Measurements from ENCODE around the gene UBE2S. TPM values are rescaled to one million over a fixed set of nuclear protein-coding genes. Genes with fewer than 3 reads are reported as not detected.
"Not testable (repeated sequence)": the region's sequence is repeated elsewhere in the genome, so short reads cannot be mapped to it uniquely, and the experiment has no call there.

Gene UBE2S
- total RNA-seq, 2 donors from 2014 or later = 6.5 to 7.9 TPM

DNA sequence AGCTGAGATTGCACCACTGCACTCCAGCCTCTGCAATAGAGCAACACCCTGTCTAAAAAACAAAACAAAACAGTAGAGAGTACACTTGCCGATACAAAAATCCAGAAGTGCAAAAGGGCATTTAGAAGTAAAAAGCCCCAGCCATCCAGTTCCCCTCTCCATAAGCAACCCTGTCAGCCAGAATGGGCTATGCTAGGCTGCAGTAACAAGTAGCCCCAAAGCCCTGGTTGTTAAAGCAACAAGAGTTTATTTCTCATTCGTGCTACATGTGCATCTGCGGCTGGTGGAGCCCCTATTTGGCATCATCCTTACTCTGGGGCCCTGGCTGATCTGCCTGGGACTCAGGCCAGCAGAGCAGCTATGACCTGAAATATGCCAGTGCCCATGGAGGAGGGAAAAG is 16.9 kb upstream of the UBE2S start:
- Histone ChIP-seq H3K9me3 (no peaks in the 10 kb centered on the region), H3K27ac (no peak overlapping the region), H3K27me3 (no peaks in the 10 kb centered on the region), H3K4me3 (no peak overlapping the region), H3K36me3 (replicated peaks in 1 of 2; ENCODE audit: insufficient read depth in 1 of 2, low read depth in 2 of 2) (no peaks in the 10 kb centered on the region), H3K4me1 (no peaks in the 10 kb centered on the region)
- no peak for ATAC-seq
- intact Hi-C loops (cut with DNase I) = no loop called here
- no peak for DNase-seq
- TF ChIP-seq, protein P1, sequence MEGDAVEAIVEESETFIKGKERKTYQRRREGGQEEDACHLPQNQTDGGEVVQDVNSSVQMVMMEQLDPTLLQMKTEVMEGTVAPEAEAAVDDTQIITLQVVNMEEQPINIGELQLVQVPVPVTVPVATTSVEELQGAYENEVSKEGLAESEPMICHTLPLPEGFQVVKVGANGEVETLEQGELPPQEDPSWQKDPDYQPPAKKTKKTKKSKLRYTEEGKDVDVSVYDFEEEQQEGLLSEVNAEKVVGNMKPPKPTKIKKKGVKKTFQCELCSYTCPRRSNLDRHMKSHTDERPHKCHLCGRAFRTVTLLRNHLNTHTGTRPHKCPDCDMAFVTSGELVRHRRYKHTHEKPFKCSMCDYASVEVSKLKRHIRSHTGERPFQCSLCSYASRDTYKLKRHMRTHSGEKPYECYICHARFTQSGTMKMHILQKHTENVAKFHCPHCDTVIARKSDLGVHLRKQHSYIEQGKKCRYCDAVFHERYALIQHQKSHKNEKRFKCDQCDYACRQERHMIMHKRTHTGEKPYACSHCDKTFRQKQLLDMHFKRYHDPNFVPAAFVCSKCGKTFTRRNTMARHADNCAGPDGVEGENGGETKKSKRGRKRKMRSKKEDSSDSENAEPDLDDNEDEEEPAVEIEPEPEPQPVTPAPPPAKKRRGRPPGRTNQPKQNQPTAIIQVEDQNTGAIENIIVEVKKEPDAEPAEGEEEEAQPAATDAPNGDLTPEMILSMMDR (IDR thresholded peaks at IDR 0.05) = no peak
- WGBS, 2 donors = 39 to 69% methylated on average over 3 of the region's 3 CpGs

DNA sequence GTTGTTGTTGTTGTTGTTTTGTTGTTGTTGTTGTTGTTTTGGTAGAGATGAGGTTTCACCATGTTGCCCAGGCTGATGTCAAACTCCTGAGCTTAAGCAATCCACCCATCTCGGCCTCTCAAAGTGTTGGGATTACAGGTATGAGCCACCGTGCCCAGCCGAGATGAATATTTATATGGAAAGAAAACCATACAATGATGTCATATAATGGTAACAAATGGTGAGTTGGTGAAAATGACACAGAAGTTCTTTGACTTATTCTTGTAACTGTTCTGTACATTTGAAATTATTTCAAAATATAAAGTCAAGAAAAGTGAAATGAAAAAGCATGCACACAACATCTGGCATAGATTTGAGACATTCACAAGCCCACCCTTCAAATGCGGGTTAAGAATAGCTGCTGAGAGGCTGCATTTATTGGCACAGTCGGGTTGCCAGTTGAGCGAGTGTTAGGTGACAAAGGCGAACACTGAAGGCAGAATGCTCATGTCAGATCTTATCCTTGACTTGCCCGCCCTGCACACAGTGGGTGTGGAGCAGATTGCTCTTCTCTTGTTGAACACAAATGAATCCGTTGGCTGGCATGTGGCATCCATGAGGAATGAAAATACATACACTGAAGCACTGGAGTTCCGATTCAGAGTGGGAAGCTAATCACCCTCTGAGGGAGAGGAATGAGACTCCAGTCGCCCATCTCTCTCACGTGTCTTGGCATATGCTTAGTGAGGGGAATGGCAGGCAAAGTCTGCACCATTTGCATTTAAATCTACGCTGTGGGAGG is 15.8 kb upstream of the UBE2S start:
- ATAC-seq = no peak
- TF ChIP-seq, protein P1 (IDR thresholded peaks at IDR 0.05) = no peak
- 61 to 64% methylated on average over 13 of the region's 13 CpGs for WGBS, 2 donors

DNA sequence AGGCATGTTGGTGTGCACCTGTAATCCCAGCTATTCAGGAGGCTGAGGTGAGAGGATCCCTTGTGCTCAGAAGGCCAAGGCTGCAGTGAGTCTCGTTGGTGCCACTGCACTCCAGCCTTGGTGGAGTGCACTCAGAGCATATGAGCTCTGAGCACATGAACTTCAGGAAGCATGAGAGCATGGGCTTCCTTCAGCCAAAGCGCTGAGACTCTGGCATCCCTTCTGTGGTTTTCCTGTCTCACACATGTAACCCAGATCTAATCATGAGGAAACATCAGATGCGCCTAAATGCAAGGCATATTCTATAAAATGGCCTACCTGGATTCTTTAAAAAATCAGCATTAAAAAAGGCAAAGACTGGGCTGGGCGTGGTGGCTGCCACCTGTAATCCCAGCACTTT is 13.7 kb upstream of the UBE2S start:
- ATAC-seq; DNase-seq; H3K36me3 ChIP-seq (replicated peaks in 1 of 2; ENCODE audit: insufficient read depth in 1 of 2, low read depth in 2 of 2); H3K27me3 ChIP-seq; H3K27ac ChIP-seq; intact Hi-C loops (cut with DNase I); H3K9me3 ChIP-seq; H3K4me3 ChIP-seq; H3K4me1 ChIP-seq: not testable (repeated sequence)
- WGBS, 2 donors = 54 to 75% methylated on average over 4 of the region's 4 CpGs

More for the DNA sequence above, 15.8 kb upstream of the UBE2S start:
- no peak overlapping the region for H3K27ac ChIP-seq
- H3K36me3 ChIP-seq (replicated peaks in 1 of 2; ENCODE audit: insufficient read depth in 1 of 2, low read depth in 2 of 2) = no peaks in the 10 kb centered on the region
- no peaks in the 10 kb centered on the region for H3K9me3 ChIP-seq
- intact Hi-C loops (cut with DNase I) = no loop called here
- no peaks in the 10 kb centered on the region for H3K27me3 ChIP-seq
- H3K4me1 ChIP-seq = no peaks in the 10 kb centered on the region
- H3K4me3 ChIP-seq = no peak overlapping the region
- DNase-seq = no peak

DNA sequence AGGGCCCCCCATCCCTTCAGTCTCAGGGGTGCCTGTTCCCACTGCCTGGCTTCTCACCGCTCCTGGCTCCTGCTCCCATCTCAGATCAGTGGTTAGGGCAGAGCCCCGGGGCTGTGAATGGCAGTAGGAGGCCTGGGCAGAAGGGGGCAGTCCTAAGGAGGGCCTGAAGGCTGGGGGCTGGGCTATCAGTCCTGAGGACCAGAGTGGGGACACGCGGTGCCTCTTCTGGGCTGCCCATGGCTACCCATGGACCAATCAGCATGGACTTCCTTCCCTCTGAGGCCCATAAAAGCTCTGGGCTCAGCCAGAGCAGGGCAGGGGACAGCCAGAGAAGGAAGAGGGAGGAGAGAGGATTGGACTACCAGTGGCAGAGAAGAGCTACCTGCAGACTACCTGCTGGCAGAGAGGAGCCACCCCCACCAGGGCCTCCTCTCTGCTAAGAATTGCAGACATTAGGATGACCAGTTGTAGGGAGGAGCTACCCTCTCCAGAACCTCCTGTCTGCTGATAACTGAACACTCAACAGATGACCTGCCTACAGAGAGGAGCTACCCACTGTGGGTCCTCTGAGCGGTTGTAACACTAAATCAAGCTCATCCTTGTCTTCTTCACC is 12.1 kb upstream of the UBE2S start:
- 58% methylated on average over 4 to 5 of the region's 5 CpGs for WGBS, 2 donors
- Histone ChIP-seq H3K4me1 (no peaks in the 10 kb centered on the region), H3K4me3 (no peak overlapping the region), H3K27ac (no peak overlapping the region), H3K36me3 (replicated peaks in 1 of 2; ENCODE audit: insufficient read depth in 1 of 2, low read depth in 2 of 2) (no peaks in the 10 kb centered on the region), H3K9me3 (no peaks in the 10 kb centered on the region), H3K27me3 (no peaks in the 10 kb centered on the region)
- no peak for DNase-seq
- intact Hi-C loops (cut with DNase I) = loop anchor here (5.0 kb wide), 1 partner anchor 282 kb away; no protein-coding TSS in a partner anchor
- TF ChIP-seq POLR2A (IDR thresholded peaks at IDR 0.05) = no peak
- TF ChIP-seq, protein P1 (IDR thresholded peaks at IDR 0.05) = no peak
- no peak for ATAC-seq

DNA sequence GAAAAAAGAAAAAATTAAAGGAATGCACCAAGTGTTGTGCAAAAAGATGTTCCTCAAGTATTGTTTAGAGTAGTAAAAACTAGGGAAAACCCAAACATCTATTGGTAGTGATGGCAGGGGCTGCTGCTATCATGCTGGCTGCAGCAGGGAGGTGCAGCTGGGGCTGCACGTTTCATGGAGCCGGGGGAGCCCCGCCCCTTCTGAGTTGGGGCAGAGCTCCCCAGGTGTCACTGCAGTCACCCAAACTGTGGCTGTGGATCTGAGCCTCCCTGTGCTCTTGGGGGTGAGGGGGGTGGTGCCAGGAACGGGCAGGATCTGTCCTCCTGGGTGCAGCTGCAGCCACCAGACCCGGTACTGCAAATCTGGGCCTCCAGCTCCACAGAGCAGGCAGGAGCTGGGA is 11.5 kb upstream of the UBE2S start:
- Histone ChIP-seq H3K36me3 (replicated peaks in 1 of 2; ENCODE audit: insufficient read depth in 1 of 2, low read depth in 2 of 2) (no peaks in the 10 kb centered on the region), H3K9me3 (no peaks in the 10 kb centered on the region), H3K4me3 (no peak overlapping the region), H3K27ac (no peak overlapping the region), H3K27me3 (no peaks in the 10 kb centered on the region), H3K4me1 (no peaks in the 10 kb centered on the region)
- no peak for TF ChIP-seq POLR2A (IDR thresholded peaks at IDR 0.05)
- TF ChIP-seq, protein P1 (IDR thresholded peaks at IDR 0.05) = no peak
- 37 to 51% methylated on average over 3 to 5 of the region's 5 CpGs for WGBS, 2 donors
- intact Hi-C loops (cut with DNase I) = loop anchor here (5.0 kb wide), 1 partner anchor 282 kb away; no protein-coding TSS in a partner anchor
- DNase-seq (no peak), ATAC-seq (no peak)

All from body of pancreas (tissue), 4 donors.